ENCODE data around the gene UBA6. TPM values are rescaled to one million over a fixed set of nuclear protein-coding genes. Genes with fewer than 3 reads are reported as not detected.

Gene UBA6
- total and polyA plus RNA-seq, 2 experiments from 2014 or later = 19.8 to 75.2 TPM

DNA sequence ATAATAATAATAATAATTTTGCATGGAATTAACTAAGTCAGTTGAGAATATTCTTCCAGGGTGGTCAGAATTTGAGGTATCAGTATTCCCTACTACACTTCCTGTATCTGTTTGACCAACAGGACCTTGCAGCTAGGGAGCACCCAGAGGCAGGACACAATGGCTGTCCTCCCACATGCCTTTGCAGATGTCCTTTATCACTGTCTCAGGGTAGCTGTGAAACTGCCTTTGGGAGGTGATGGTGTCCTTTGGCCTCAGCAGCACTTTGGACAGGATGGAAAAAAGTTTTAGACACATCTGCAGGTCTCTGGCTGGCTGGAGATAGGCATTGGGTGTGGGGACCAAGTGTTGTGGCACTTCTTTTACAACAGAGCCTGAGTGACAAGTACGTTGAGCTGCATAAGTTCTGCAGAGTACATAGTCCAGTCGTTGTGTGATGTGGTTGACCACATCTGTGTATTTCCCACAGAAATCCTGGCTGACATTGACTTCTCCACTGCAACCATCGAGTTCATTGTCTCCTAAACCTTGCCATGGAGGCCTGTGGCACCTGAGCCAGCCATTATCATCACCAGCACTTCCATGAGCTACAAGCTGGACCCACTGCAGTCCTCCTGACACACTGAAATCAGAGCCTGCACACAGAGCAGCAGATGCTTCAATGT lies 19.1 kb upstream of the UBA6 start:
- no peak for DNase-seq (ENCODE audit: low read depth in 1 of 2, low spot score in 1 of 2)
- Histone ChIP-seq H3K4me1 (ENCODE audit: low read depth) (no peaks in the 10 kb centered on the region), H3K27ac (no peak overlapping the region), H3K4me3 (no peak overlapping the region), H3K27me3 (no peaks in the 10 kb centered on the region), H3K36me3 (no peaks in the 10 kb centered on the region), H3K9me3 (ENCODE audit: low read depth) (no peaks in the 10 kb centered on the region)
- TF ChIP-seq, protein P1, sequence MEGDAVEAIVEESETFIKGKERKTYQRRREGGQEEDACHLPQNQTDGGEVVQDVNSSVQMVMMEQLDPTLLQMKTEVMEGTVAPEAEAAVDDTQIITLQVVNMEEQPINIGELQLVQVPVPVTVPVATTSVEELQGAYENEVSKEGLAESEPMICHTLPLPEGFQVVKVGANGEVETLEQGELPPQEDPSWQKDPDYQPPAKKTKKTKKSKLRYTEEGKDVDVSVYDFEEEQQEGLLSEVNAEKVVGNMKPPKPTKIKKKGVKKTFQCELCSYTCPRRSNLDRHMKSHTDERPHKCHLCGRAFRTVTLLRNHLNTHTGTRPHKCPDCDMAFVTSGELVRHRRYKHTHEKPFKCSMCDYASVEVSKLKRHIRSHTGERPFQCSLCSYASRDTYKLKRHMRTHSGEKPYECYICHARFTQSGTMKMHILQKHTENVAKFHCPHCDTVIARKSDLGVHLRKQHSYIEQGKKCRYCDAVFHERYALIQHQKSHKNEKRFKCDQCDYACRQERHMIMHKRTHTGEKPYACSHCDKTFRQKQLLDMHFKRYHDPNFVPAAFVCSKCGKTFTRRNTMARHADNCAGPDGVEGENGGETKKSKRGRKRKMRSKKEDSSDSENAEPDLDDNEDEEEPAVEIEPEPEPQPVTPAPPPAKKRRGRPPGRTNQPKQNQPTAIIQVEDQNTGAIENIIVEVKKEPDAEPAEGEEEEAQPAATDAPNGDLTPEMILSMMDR (IDR thresholded peaks at IDR 0.05; ENCODE audit: low read depth, low read length) = no peak

DNA sequence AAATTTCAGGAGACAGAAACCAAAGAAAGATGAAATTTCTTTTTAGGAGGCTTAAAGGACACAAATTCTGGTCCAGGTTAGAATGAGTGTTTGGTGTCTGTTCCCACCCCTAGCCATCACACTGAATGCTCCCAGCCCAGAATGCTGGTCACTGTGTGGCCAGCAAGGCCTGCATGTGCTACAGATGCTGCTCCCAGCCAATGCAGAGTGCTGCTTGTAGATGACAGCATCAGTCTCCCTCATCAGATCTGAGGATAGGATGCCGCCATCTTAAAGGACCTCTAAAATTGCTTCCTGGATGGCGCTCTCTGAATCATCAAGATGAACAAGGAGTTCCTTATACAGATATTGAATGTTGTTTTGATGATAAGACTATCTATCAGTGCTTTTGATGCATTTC lies 17.9 kb upstream of the UBA6 start:
- TF ChIP-seq, protein P1 (IDR thresholded peaks at IDR 0.05; ENCODE audit: low read depth, low read length) = no peak
- H3K27me3 ChIP-seq = no peaks in the 10 kb centered on the region
- H3K36me3 ChIP-seq = no peaks in the 10 kb centered on the region
- H3K4me1 ChIP-seq (ENCODE audit: low read depth) = no peaks in the 10 kb centered on the region
- no peak for DNase-seq (ENCODE audit: low read depth in 1 of 2, low spot score in 1 of 2)
- no peaks in the 10 kb centered on the region for H3K9me3 ChIP-seq (ENCODE audit: low read depth)
- no peak overlapping the region for H3K27ac ChIP-seq
- no peak overlapping the region for H3K4me3 ChIP-seq

DNA sequence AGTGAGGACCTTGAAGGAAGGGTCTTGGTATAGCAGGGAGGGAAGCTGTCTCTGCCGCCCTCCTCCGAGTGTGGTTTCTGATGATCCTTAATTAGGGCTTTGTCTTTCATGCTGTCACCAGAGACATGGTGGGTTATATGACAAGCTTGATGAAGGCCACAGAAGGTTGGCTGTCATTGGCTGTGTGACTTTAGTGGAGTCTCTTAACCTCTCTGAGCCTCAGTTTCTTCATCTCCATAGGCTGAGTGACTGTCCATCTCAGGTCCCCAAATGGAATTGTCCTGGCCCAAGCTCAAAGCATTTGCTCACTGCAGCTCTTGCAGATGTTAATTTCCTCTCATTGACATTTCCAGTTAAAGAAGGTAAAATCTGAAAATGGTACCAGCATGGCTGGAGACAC lies 16.6 kb upstream of the UBA6 start:
- H3K4me3 ChIP-seq = no peak overlapping the region
- H3K4me1 ChIP-seq (ENCODE audit: low read depth) = no peaks in the 10 kb centered on the region
- H3K36me3 ChIP-seq = no peaks in the 10 kb centered on the region
- DNase-seq (ENCODE audit: low read depth in 1 of 2, low spot score in 1 of 2) = no peak
- H3K9me3 ChIP-seq (ENCODE audit: low read depth) = no peaks in the 10 kb centered on the region
- TF ChIP-seq, protein P1 (IDR thresholded peaks at IDR 0.05; ENCODE audit: low read depth, low read length) = no peak
- H3K27me3 ChIP-seq = no peaks in the 10 kb centered on the region
- H3K27ac ChIP-seq = no peak overlapping the region

DNA sequence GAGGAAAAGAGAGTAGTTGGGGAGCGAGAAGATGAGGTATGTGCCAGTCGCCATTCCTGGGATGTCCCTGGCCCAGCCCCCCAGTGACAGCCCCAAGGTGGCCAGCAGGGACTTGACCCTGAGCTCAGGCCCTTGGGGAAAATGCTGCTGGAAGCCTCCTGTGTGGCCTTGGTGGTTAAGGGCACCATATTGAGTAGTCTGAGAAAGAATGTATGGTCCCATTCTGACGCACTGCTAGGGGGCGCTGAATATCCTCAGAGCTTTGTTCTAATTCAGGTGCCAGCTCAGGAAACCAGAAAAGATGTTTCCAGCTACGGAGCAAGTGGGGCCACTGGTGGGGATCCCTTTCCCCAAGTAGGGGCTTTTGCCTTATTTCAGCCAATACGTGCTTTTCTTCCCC lies 14.0 kb upstream of the UBA6 start:
- H3K36me3 ChIP-seq = no peaks in the 10 kb centered on the region
- no peaks in the 10 kb centered on the region for H3K9me3 ChIP-seq (ENCODE audit: low read depth)
- TF ChIP-seq, protein P1 (IDR thresholded peaks at IDR 0.05; ENCODE audit: low read depth, low read length) = no peak
- H3K4me1 ChIP-seq (ENCODE audit: low read depth) = no peaks in the 10 kb centered on the region
- H3K27me3 ChIP-seq = no peaks in the 10 kb centered on the region
- H3K27ac ChIP-seq = no peak overlapping the region
- no peak for DNase-seq (ENCODE audit: low read depth in 1 of 2, low spot score in 1 of 2)
- H3K4me3 ChIP-seq = no peak overlapping the region

DNA sequence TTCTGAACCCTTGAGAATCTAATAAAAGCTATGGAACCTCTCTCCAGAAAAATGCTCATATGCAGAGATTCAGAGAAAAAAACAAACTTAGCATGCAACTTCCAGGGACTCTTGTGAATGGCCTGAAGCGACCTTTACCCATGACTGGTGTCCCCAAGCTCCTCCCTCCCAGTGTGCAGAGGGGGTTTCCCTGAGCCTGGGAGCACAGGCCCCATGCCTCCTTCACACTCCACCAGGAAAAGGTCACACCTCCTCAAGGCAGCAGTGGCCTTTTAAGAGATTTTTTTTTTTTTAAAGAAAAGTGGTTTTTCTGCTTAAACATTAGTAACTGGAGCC lies 13.3 kb upstream of the UBA6 start:
- TF ChIP-seq, protein P1 (IDR thresholded peaks at IDR 0.05; ENCODE audit: low read depth, low read length) = no peak
- DNase-seq (ENCODE audit: low read depth in 1 of 2, low spot score in 1 of 2) = peak in 1 of 2 donors; percentile 7
- no peaks in the 10 kb centered on the region for H3K36me3 ChIP-seq
- H3K9me3 ChIP-seq (ENCODE audit: low read depth) = no peaks in the 10 kb centered on the region
- H3K4me3 ChIP-seq = no peak overlapping the region
- H3K27ac ChIP-seq = no peak overlapping the region
- H3K4me1 ChIP-seq (ENCODE audit: low read depth) = no peaks in the 10 kb centered on the region
- H3K27me3 ChIP-seq = no peaks in the 10 kb centered on the region

Data from cardiac muscle cell (in vitro differentiated cells and primary cell).